SK-N-SH (cell line): ENCODE measurements around the gene ARMC9. TPM values are rescaled to one million over a fixed set of nuclear protein-coding genes. Genes with fewer than 3 reads are reported as not detected.
"Not testable (repeated sequence)": the region's sequence is repeated elsewhere in the genome, so short reads cannot be mapped to it uniquely, and the experiment has no call there.

ENCODE experiments used
- CTCF ChIA-PET: fragments of 300-600, 350-600 bp; formaldehyde crosslinking; extraction: SDS; loops from one replicate; lab custom pipeline; 2021; lab: Yijun Ruan, JAX
- POLR2A ChIA-PET: fragments of 350-600 bp; sonication (Branson Sonifier 250); formaldehyde crosslinking; extraction: SDS; loops from one replicate; lab custom pipeline; 2020; ENCODE audit warnings: antibody characterized with exemption, inconsistent platforms; lab: Yijun Ruan, JAX
- DNase-seq: peaks from one replicate; pipeline ENCODE4 v3.0.0; 2012
- H2AFZ ChIP-seq: fragments of 200-600 bp; sonication (generic); 2 replicates; pipeline ENCODE4 v1.8.1; 2016; ENCODE audit warnings: antibody characterized with exemption, mild to moderate bottlenecking, low read depth
- H3F3A ChIP-seq: fragments of 200-600 bp; sonication (generic); replicated peaks from 2 replicates; pipeline ENCODE3; 2016; ENCODE audit warnings: antibody characterized with exemption, mild to moderate bottlenecking; ENCODE audit not compliant: insufficient read depth
- H3K27ac ChIP-seq, 2 experiments: fragments of 200-500 bp in 1 of 2; fragments of 200-600 bp in 1 of 2; sonication (Bioruptor generic) in 1 of 2; sonication (generic), shearing (Covaris generic) in 1 of 2; 2 replicates each; pipeline versions ENCODE4 v1.5.1 to v1.6.1; 2014 to 2016; ENCODE audit warnings: low read depth in 2 of 2, inconsistent platforms in 1 of 2, low read length in 1 of 2, mild to moderate bottlenecking in 1 of 2, mixed read lengths in 1 of 2
- H3K27me3 ChIP-seq: fragments of 200-600 bp; sonication (generic), shearing (Covaris generic); 2 replicates; pipeline ENCODE4 v1.6.1; 2016; ENCODE audit warnings: mixed run types; ENCODE audit not compliant: insufficient read depth
- H3K36me3 ChIP-seq, 2 experiments: fragments of 200-500 bp in 1 of 2; fragments of 200-600 bp in 1 of 2; sonication (Bioruptor generic) in 1 of 2; sonication (generic) in 1 of 2; replicated peaks in 1 of 2; 2 replicates each; pipeline versions ENCODE3 to v1.5.1; 2014 to 2016; ENCODE audit warnings: low read length in 1 of 2, mild to moderate bottlenecking in 1 of 2; ENCODE audit not compliant: insufficient read depth in 2 of 2, control insufficient read depth in 1 of 2
- H3K4me1 ChIP-seq, 2 experiments: fragments of 200-500 bp in 1 of 2; fragments of 200-600 bp in 1 of 2; sonication (Bioruptor generic) in 1 of 2; sonication (generic), shearing (Covaris generic) in 1 of 2; 2 replicates each; pipeline versions ENCODE4 v1.5.1 to v1.6.1; 2014 to 2016; ENCODE audit warnings: low read depth in 1 of 2, low read length in 1 of 2, mixed run types in 1 of 2; ENCODE audit not compliant: insufficient read depth in 2 of 2, control insufficient read depth in 1 of 2
- H3K4me2 ChIP-seq: fragments of 200-600 bp; sonication (generic), shearing (Covaris generic); 2 replicates; pipeline ENCODE4 v1.6.1; 2017; ENCODE audit warnings: mixed run types
- H3K4me3 ChIP-seq, 2 experiments: fragments of 200-500 bp in 1 of 2; fragments of 200-600 bp in 1 of 2; sonication (Bioruptor generic) in 1 of 2; sonication (generic), shearing (Covaris generic) in 1 of 2; 2 replicates each; pipeline versions ENCODE4 v1.5.1 to v1.8.1; 2014 to 2016; ENCODE audit warnings: low read depth in 2 of 2, inconsistent platforms in 1 of 2, low read length in 1 of 2, mild to moderate bottlenecking in 1 of 2, mixed read lengths in 1 of 2, moderate library complexity in 1 of 2
- H3K79me2 ChIP-seq: fragments of 200-600 bp; sonication (generic); 2 replicates; pipeline ENCODE4 v1.8.1; 2017; ENCODE audit warnings: mild to moderate bottlenecking; ENCODE audit not compliant: insufficient read depth
- H3K9ac ChIP-seq: fragments of 200-600 bp; sonication (generic); 2 replicates; pipeline ENCODE4 v1.6.1; 2017; ENCODE audit warnings: mixed run types
- H3K9me2 ChIP-seq: fragments of 200-600 bp; sonication (generic); 2 replicates; pipeline ENCODE4 v1.6.1; 2017; ENCODE audit warnings: mixed run types
- H3K9me3 ChIP-seq: fragments of 200-600 bp; sonication (generic); 2 replicates; pipeline ENCODE4 v1.6.1; 2017; ENCODE audit warnings: mixed run types, mild to moderate bottlenecking, moderate library complexity
- H4K20me1 ChIP-seq: fragments of 200-600 bp; sonication (generic); 2 replicates; pipeline ENCODE4 v1.6.1; 2017; ENCODE audit warnings: mild to moderate bottlenecking, mixed run types; ENCODE audit not compliant: insufficient read depth
- EP300 ChIP-seq, 2 experiments: IDR thresholded peaks; 2 replicates each; pipeline versions ENCODE4 v1.4.0 to v1.6.1; 2012; ENCODE audit warnings: borderline replicate concordance in 1 of 2, low read depth in 1 of 2, low read length in 1 of 2
- EZH2phosphoT487 ChIP-seq: fragments of 200-600 bp; sonication (generic); IDR thresholded peaks from 2 replicates; pipeline ENCODE4 v1.6.1; 2017; ENCODE audit warnings: low read depth, mixed run types, mild to moderate bottlenecking, antibody characterized with exemption, moderate library complexity, borderline replicate concordance
- FOSL2 ChIP-seq: IDR thresholded peaks from 2 replicates; pipeline ENCODE4 v1.4.0; 2012; ENCODE audit warnings: low read depth, mild to moderate bottlenecking, moderate library complexity, borderline replicate concordance
- GABPA ChIP-seq: IDR thresholded peaks from 2 replicates; pipeline ENCODE4 v1.4.0; 2012; ENCODE audit warnings: low read depth, mild to moderate bottlenecking
- JUND ChIP-seq: IDR thresholded peaks from 2 replicates; pipeline ENCODE4 v1.4.0; 2012
- NRF1 ChIP-seq: IDR thresholded peaks from 2 replicates; pipeline ENCODE4 v1.6.1; 2012; ENCODE audit warnings: low read depth, mild to moderate bottlenecking, low read length
- POLR2AphosphoS5 ChIP-seq: IDR thresholded peaks from 2 replicates; pipeline ENCODE4 v1.6.1; 2012; ENCODE audit warnings: low read depth, low read length
- RFX5 ChIP-seq: IDR thresholded peaks from 2 replicates; pipeline ENCODE4 v1.6.1; 2012; ENCODE audit warnings: mild to moderate bottlenecking, improper control_type of control experiment, low read length
- RXRA ChIP-seq: IDR thresholded peaks from 2 replicates; pipeline ENCODE4 v1.4.0; 2012; ENCODE audit warnings: low read depth, mild to moderate bottlenecking, borderline replicate concordance
- TCF12 ChIP-seq: IDR thresholded peaks from 2 replicates; pipeline ENCODE4 v1.4.0; 2012
- TEAD4 ChIP-seq: IDR thresholded peaks from 2 replicates; pipeline ENCODE4 v1.4.0; 2012; ENCODE audit warnings: mild to moderate bottlenecking, borderline replicate concordance; ENCODE audit not compliant: insufficient read depth
- WGBS: methylation state at CpG from one replicate; pipeline ENCODE4 v1.1.6; 2017; ENCODE audit warnings: low lambda C conversion rate; 5-methylcytosine and 5-hydroxymethylcytosine counted together
- polyA plus RNA-seq, 3 experiments: library from polyadenylated mRNA; depleted of rRNA; stranded (reverse); fragments of >200 nt; gene quantifications; 2 replicates each; pipeline ENCODE4 v1.2.3, GENCODE V29; 2012
- TF ChIP-seq, protein P1 (sequence below): fragments of 200-600 bp; sonication (generic); IDR thresholded peaks from 2 replicates; pipeline ENCODE4 v1.6.1; 2017; ENCODE audit warnings: antibody characterized with exemption, mild to moderate bottlenecking, moderate library complexity
- TF ChIP-seq, protein P2 (sequence below): IDR thresholded peaks from 2 replicates; pipeline ENCODE4 v1.4.0; 2012; ENCODE audit warnings: low read depth, borderline replicate concordance
- TF ChIP-seq, protein P3 (sequence below): IDR thresholded peaks from 2 replicates; pipeline ENCODE4 v1.6.1; 2012; ENCODE audit warnings: mild to moderate bottlenecking, low read depth, low read length, moderate library complexity

ARMC9 gene
- polyA plus RNA-seq, 1 of the 3 experiments (the other 2 are of a cell fraction), result 25.3 TPM

DNA sequence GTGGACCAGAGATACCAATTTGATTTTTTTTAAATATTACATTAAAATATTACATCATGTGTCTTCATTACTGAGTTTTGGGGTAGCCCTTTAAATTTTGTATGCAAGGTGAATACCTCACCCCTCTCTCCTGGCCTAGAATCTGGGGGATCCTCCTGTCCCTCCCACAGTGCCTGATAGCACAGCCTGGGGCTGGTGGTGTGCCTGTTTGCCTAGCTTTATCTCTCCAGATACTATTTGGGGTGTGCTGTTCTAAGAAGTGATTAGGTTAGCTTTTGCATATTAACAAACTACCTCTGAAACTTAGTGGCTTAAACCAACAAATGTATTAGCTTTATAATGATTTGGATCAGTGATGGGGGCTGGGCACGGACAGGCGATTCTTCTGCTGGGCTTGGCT is 176.3 kb downstream of the ARMC9 start:
- POLR2A ChIA-PET, result no interaction called here
- Histone ChIP-seq H4K20me1 (no peaks in the 10 kb centered on the region), H3K36me3 (no peaks in the 10 kb centered on the region), H2AFZ (no peak overlapping the region), H3K9me3 (no peaks in the 10 kb centered on the region), H3K27ac (no peak overlapping the region; a peak in 1 of 4 replicates), H3F3A (no peaks in the 10 kb centered on the region), H3K79me2 (no peaks in the 10 kb centered on the region), H3K9me2 (no peaks in the 10 kb centered on the region), H3K27me3 (no peaks in the 10 kb centered on the region), H3K4me3 (no peak overlapping the region), H3K4me2 (no peak overlapping the region), H3K4me1 (peaks cover 0 to 17% of the 10 kb centered on the region in 2 experiments; a peak in 2 of 4 replicates), H3K9ac (no peak overlapping the region)
- 83% methylated on average over 2 of the region's 2 CpGs for WGBS
- no peak for DNase-seq
- TF ChIP-seq RFX5, result no peak
- TF ChIP-seq JUND, result no peak
- TF ChIP-seq EP300 (IDR thresholded peaks at IDR 0.05; ENCODE audit: borderline replicate concordance in 1 of 2, low read depth in 1 of 2, low read length in 1 of 2), result no peak
- TF ChIP-seq GABPA, result no peak
- TF ChIP-seq EZH2phosphoT487, result no peak
- CTCF ChIA-PET, result interaction anchor here (0.8 to 2.0 kb wide), 6 partner anchors 15 to 78 kb away, joined by 3 to 8 read pairs (median 4); no protein-coding TSS in a partner anchor

DNA sequence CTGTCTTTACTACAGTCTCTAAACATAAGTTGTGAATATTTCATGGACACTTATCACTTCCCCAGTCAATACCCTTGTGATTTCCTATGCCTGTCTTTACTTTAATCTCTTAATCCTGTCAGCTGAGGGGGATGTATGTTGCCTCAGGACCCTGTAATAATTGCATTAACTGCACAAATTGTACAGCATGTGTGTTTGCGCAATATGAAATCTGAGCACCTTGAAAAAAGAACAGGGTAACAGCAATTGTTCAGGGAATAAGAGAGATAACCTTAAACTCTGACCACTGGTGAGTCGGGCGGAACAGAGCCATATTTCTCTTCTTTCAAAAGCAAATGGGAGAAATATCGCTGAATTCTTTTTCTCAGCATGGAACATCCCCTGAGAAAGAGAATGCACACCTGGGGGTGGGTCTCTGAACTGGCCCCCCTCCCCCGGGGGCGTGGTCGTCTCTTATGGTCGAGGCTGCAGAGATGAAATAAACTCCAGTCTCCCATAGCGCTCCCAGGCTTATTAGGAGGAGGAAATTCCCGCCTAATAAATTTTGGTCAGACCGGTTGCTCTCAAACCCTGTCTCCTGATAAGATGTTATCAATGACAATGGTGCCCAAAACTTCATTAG is 177.7 kb downstream of the ARMC9 start:
- H3K4me3 ChIP-seq, H3F3A ChIP-seq, H4K20me1 ChIP-seq, H3K36me3 ChIP-seq, H3K9ac ChIP-seq, H3K79me2 ChIP-seq, H3K9me3 ChIP-seq, POLR2A ChIA-PET, DNase-seq, H2AFZ ChIP-seq, H3K9me2 ChIP-seq, H3K4me1 ChIP-seq, H3K27ac ChIP-seq, H3K4me2 ChIP-seq, H3K27me3 ChIP-seq: not testable (repeated sequence)
- WGBS, result 82% methylated on average over 11 of the region's 11 CpGs
- CTCF ChIA-PET, result interaction anchor here (1.0 kb wide), 1 partner anchor 79 kb away, joined by 3 read pairs; no protein-coding TSS in a partner anchor

DNA sequence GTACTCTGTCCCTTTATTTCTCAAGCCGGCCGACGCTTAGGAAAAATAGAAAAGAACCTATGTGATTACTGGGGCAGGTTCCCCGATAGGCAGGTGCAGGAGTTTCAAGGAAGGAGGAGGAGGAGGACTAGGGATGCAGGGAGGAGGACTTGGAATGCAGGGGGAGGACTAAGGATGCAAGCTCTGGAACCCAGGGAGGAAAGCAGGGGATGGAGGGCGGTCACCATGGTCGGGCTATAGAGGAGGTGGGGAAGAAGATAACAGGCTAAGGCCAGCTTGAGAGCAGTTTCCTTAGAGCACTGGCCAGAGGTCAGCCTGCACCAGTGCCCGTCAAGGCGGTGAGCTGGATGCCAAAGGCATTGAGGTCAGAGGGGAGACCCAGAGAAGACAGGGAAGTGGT is 178.4 kb downstream of the ARMC9 start:
- H3K79me2 ChIP-seq, result no peaks in the 10 kb centered on the region
- POLR2A ChIA-PET, result no interaction called here
- H3K27ac ChIP-seq, result no peak overlapping the region
- no peaks in the 10 kb centered on the region for H3F3A ChIP-seq
- no peak overlapping the region for H3K4me3 ChIP-seq
- no peaks in the 10 kb centered on the region for H3K27me3 ChIP-seq
- no peak for DNase-seq
- no peaks in the 10 kb centered on the region for H4K20me1 ChIP-seq
- WGBS, result 86% methylated on average over 8 of the region's 8 CpGs
- H3K4me1 ChIP-seq, result peaks cover 0 to 7% of the 10 kb centered on the region in 2 experiments; a peak in 2 of 4 replicates
- H3K9ac ChIP-seq, result no peak overlapping the region
- CTCF ChIA-PET, result interaction anchor here (0.7 to 1.5 kb wide), 3 partner anchors 18 to 80 kb away, joined by 3 read pairs; partner anchors contain the start of gene B3GNT7
- H3K4me2 ChIP-seq, result no peak overlapping the region
- H3K9me2 ChIP-seq, result no peaks in the 10 kb centered on the region
- no peaks in the 10 kb centered on the region for H3K9me3 ChIP-seq
- H3K36me3 ChIP-seq, result no peaks in the 10 kb centered on the region
- no peak overlapping the region for H2AFZ ChIP-seq
- TF ChIP-seq POLR2AphosphoS5 (no peak), TEAD4 (no peak), TCF12 (no peak), FOSL2 (no peak), RXRA (no peak), GABPA (no peak), NRF1 (no peak)
- TF ChIP-seq, protein P1, sequence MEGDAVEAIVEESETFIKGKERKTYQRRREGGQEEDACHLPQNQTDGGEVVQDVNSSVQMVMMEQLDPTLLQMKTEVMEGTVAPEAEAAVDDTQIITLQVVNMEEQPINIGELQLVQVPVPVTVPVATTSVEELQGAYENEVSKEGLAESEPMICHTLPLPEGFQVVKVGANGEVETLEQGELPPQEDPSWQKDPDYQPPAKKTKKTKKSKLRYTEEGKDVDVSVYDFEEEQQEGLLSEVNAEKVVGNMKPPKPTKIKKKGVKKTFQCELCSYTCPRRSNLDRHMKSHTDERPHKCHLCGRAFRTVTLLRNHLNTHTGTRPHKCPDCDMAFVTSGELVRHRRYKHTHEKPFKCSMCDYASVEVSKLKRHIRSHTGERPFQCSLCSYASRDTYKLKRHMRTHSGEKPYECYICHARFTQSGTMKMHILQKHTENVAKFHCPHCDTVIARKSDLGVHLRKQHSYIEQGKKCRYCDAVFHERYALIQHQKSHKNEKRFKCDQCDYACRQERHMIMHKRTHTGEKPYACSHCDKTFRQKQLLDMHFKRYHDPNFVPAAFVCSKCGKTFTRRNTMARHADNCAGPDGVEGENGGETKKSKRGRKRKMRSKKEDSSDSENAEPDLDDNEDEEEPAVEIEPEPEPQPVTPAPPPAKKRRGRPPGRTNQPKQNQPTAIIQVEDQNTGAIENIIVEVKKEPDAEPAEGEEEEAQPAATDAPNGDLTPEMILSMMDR, result no peak
- TF ChIP-seq, protein P2, sequence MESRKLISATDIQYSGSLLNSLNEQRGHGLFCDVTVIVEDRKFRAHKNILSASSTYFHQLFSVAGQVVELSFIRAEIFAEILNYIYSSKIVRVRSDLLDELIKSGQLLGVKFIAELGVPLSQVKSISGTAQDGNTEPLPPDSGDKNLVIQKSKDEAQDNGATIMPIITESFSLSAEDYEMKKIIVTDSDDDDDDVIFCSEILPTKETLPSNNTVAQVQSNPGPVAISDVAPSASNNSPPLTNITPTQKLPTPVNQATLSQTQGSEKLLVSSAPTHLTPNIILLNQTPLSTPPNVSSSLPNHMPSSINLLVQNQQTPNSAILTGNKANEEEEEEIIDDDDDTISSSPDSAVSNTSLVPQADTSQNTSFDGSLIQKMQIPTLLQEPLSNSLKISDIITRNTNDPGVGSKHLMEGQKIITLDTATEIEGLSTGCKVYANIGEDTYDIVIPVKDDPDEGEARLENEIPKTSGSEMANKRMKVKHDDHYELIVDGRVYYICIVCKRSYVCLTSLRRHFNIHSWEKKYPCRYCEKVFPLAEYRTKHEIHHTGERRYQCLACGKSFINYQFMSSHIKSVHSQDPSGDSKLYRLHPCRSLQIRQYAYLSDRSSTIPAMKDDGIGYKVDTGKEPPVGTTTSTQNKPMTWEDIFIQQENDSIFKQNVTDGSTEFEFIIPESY, result no peak
- TF ChIP-seq, protein P3, sequence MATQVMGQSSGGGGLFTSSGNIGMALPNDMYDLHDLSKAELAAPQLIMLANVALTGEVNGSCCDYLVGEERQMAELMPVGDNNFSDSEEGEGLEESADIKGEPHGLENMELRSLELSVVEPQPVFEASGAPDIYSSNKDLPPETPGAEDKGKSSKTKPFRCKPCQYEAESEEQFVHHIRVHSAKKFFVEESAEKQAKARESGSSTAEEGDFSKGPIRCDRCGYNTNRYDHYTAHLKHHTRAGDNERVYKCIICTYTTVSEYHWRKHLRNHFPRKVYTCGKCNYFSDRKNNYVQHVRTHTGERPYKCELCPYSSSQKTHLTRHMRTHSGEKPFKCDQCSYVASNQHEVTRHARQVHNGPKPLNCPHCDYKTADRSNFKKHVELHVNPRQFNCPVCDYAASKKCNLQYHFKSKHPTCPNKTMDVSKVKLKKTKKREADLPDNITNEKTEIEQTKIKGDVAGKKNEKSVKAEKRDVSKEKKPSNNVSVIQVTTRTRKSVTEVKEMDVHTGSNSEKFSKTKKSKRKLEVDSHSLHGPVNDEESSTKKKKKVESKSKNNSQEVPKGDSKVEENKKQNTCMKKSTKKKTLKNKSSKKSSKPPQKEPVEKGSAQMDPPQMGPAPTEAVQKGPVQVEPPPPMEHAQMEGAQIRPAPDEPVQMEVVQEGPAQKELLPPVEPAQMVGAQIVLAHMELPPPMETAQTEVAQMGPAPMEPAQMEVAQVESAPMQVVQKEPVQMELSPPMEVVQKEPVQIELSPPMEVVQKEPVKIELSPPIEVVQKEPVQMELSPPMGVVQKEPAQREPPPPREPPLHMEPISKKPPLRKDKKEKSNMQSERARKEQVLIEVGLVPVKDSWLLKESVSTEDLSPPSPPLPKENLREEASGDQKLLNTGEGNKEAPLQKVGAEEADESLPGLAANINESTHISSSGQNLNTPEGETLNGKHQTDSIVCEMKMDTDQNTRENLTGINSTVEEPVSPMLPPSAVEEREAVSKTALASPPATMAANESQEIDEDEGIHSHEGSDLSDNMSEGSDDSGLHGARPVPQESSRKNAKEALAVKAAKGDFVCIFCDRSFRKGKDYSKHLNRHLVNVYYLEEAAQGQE, result no peak
